H9 (cell line): ENCODE measurements around the gene PDS5B. TPM values are rescaled to one million over a fixed set of nuclear protein-coding genes. Genes with fewer than 3 reads are reported as not detected.

ENCODE experiments used
- DNase-seq: peaks from one replicate; pipeline ENCODE4 v3.0.0-alpha.2; 2017
- H2AFZ ChIP-seq: one replicate; pipeline ENCODE4 v1.6.1; 2013; ENCODE audit warnings: mild to moderate bottlenecking, low read length, control low read depth, moderate library complexity
- H2AK5ac ChIP-seq: 2 replicates; pipeline ENCODE4 v1.6.1; 2013; ENCODE audit warnings: low read length, control low read depth, mixed read lengths; ENCODE audit not compliant: insufficient read length
- H2BK120ac ChIP-seq: one replicate; pipeline ENCODE4 v1.6.1; 2013; ENCODE audit warnings: low read depth, mild to moderate bottlenecking, low read length, control low read depth, inconsistent platforms; ENCODE audit not compliant: poor library complexity, severe bottlenecking
- H2BK12ac ChIP-seq: 2 replicates; pipeline ENCODE4 v1.6.1; 2013; ENCODE audit warnings: low read length, control low read depth, mixed read lengths, low read depth; ENCODE audit not compliant: insufficient read length
- H2BK15ac ChIP-seq: 2 replicates; pipeline ENCODE4 v1.6.1; 2013; ENCODE audit warnings: low read depth, low read length, control low read depth
- H2BK20ac ChIP-seq: one replicate; pipeline ENCODE4 v1.6.1; 2013; ENCODE audit warnings: low read depth, mild to moderate bottlenecking, low read length, control low read depth, inconsistent platforms; ENCODE audit not compliant: poor library complexity, severe bottlenecking
- H2BK5ac ChIP-seq: 2 replicates; pipeline ENCODE4 v1.6.1; 2013; ENCODE audit warnings: low read length, control low read depth, mixed read lengths; ENCODE audit not compliant: insufficient read length
- H3K14ac ChIP-seq: 2 replicates; pipeline ENCODE4 v1.6.1; 2013; ENCODE audit warnings: low read length, control low read depth; ENCODE audit not compliant: insufficient read depth
- H3K18ac ChIP-seq: 2 replicates; pipeline ENCODE4 v1.6.1; 2013; ENCODE audit warnings: low read depth, mild to moderate bottlenecking, mixed read lengths, low read length, control low read depth; ENCODE audit not compliant: insufficient read length
- H3K23ac ChIP-seq: 2 replicates; pipeline ENCODE4 v1.6.1; 2013; ENCODE audit warnings: low read length, control low read depth, mixed read lengths, low read depth; ENCODE audit not compliant: insufficient read length
- H3K23me2 ChIP-seq: 2 replicates; pipeline ENCODE4 v1.6.1; 2013; ENCODE audit warnings: low read depth, mild to moderate bottlenecking, mixed read lengths, low read length, control low read depth; ENCODE audit not compliant: insufficient read length, poor library complexity, severe bottlenecking
- H3K27ac ChIP-seq: 2 replicates; pipeline ENCODE4 v1.5.1; 2013; ENCODE audit warnings: low read length, control low read depth, mixed read lengths, low read depth; ENCODE audit not compliant: insufficient read length
- H3K27me3 ChIP-seq: 2 replicates; pipeline ENCODE4 v1.6.1; 2013; ENCODE audit warnings: low read length, control low read depth, inconsistent platforms; ENCODE audit not compliant: insufficient read depth
- H3K4ac ChIP-seq: 2 replicates; pipeline ENCODE4 v1.6.1; 2013; ENCODE audit warnings: low read depth, mild to moderate bottlenecking, control low read depth, inconsistent platforms, low read length, moderate library complexity
- H3K4me1 ChIP-seq: 2 replicates; pipeline ENCODE4 v1.6.1; 2013; ENCODE audit warnings: low read length, control low read depth, inconsistent platforms; ENCODE audit not compliant: insufficient read depth
- H3K4me2 ChIP-seq: 2 replicates; pipeline ENCODE4 v1.6.1; 2013; ENCODE audit warnings: low read length, control low read depth, mixed read lengths; ENCODE audit not compliant: insufficient read length, insufficient read depth
- H3K56ac ChIP-seq: 2 replicates; pipeline ENCODE4 v1.6.1; 2013; ENCODE audit warnings: low read depth, mild to moderate bottlenecking, mixed read lengths, low read length, control low read depth; ENCODE audit not compliant: insufficient read length
- H3K79me1 ChIP-seq: 2 replicates; pipeline ENCODE4 v1.6.1; 2013; ENCODE audit warnings: low read depth, mild to moderate bottlenecking, moderate library complexity, low read length, control low read depth, inconsistent platforms; ENCODE audit not compliant: insufficient read depth, poor library complexity, severe bottlenecking
- H3K79me2 ChIP-seq: 2 replicates; pipeline ENCODE4 v1.6.1; 2013; ENCODE audit warnings: low read length, control low read depth, inconsistent platforms; ENCODE audit not compliant: insufficient read depth
- H3K9ac ChIP-seq: 2 replicates; pipeline ENCODE4 v1.6.1; 2013; ENCODE audit warnings: low read length, control low read depth, mixed read lengths; ENCODE audit not compliant: insufficient read length; ENCODE audit errors: extremely low read depth
- H3K9me3 ChIP-seq: one replicate; pipeline ENCODE4 v1.6.1; 2013; ENCODE audit warnings: low read depth, low read length, inconsistent platforms; ENCODE audit not compliant: control insufficient read depth
- H3T11ph ChIP-seq: one replicate; pipeline ENCODE4 v1.6.1; 2013; ENCODE audit warnings: mild to moderate bottlenecking, low read length, control low read depth, inconsistent platforms
- H4K20me1 ChIP-seq: one replicate; pipeline ENCODE4 v1.6.1; 2013; ENCODE audit not compliant: control insufficient read depth, insufficient read length, insufficient read depth
- H4K5ac ChIP-seq: 2 replicates; pipeline ENCODE4 v1.6.1; 2013; ENCODE audit warnings: low read depth, mild to moderate bottlenecking, mixed read lengths, low read length, control low read depth; ENCODE audit not compliant: insufficient read length
- H4K8ac ChIP-seq: replicated peaks from 2 replicates; pipeline ENCODE4 v1.6.1; 2013; ENCODE audit warnings: low read length, control low read depth, mixed read lengths, low read depth; ENCODE audit not compliant: insufficient read length
- H4K91ac ChIP-seq: 2 replicates; pipeline ENCODE4 v1.6.1; 2013; ENCODE audit warnings: low read depth, mild to moderate bottlenecking, moderate library complexity, mixed read lengths, low read length, control low read depth; ENCODE audit not compliant: insufficient read length
- H3K27ac Mint-ChIP-seq, 3 experiments: 2 replicates in 2 of 3; 3 replicates in 1 of 3; pipeline ENCODE4 v1.8.0; 2020 to 2021; ENCODE audit warnings: mixed read lengths in 3 of 3, mild to moderate bottlenecking in 1 of 3, moderate library complexity in 1 of 3
- H3K27me3 Mint-ChIP-seq: 2 replicates; pipeline ENCODE4 v1.8.0; 2021; ENCODE audit warnings: low read depth, mild to moderate bottlenecking, moderate library complexity, mixed read lengths
- H3K36me3 Mint-ChIP-seq, 3 experiments: 2 replicates in 2 of 3; 3 replicates in 1 of 3; pipeline ENCODE4 v1.8.0; 2020 to 2021; ENCODE audit warnings: low read depth in 3 of 3, mixed read lengths in 3 of 3; ENCODE audit not compliant: insufficient read depth in 1 of 3
- H3K4me1 Mint-ChIP-seq, 2 experiments: 2 replicates each; pipeline ENCODE4 v1.8.0; 2020; ENCODE audit warnings: mixed read lengths in 2 of 2
- H3K4me3 Mint-ChIP-seq, 2 experiments: 2 replicates in 1 of 2; 3 replicates in 1 of 2; pipeline ENCODE4 v1.8.0; 2020 to 2021; ENCODE audit warnings: mild to moderate bottlenecking in 2 of 2, mixed read lengths in 2 of 2, moderate library complexity in 1 of 2
- H3K9me3 Mint-ChIP-seq, 2 experiments: 2 replicates in 1 of 2; 3 replicates in 1 of 2; pipeline ENCODE4 v1.8.0; 2020; ENCODE audit warnings: mild to moderate bottlenecking in 2 of 2, mixed read lengths in 2 of 2, moderate library complexity in 1 of 2
- WGBS: extraction: QIAGEN DNeasy Blood & Tissue Kit; methylation state at CpG from one replicate; pipeline ENCODE4 v1.1.7; 2013; ENCODE audit warnings: missing lambda C conversion rate, low lambda C conversion rate, mixed read lengths; ENCODE audit not compliant: insufficient read length; ENCODE audit errors: extremely low coverage; 5-methylcytosine and 5-hydroxymethylcytosine counted together
- total RNA-seq: library from RNA; stranded (reverse); gene quantifications from 2 replicates; pipeline ENCODE4 v1.2.1, GENCODE V29; 2021
- TF ChIP-seq, protein P1 (sequence below): fragments of 200-600 bp; sonication (generic); conservative IDR thresholded peaks from 3 replicates; pipeline ENCODE4 v1.8.0; 2021; ENCODE audit warnings: antibody characterized with exemption, mild to moderate bottlenecking

PDS5B gene
- total RNA-seq, 1 experiment from 2014 or later: 50.0 TPM

- Histone ChIP-seq H3K14ac (no peak overlapping the region), H3K27ac (no peak overlapping the region), H2BK120ac (no peak overlapping the region), H2BK12ac (no peak overlapping the region), H4K20me1 (no peaks in the 10 kb centered on the region), H4K8ac (no peak overlapping the region), H2BK20ac (no peak overlapping the region), H3K9me3 (no peaks in the 10 kb centered on the region), H4K5ac (no peak overlapping the region), H3K4ac (no peak overlapping the region), H3K9ac (no peak overlapping the region), H3K4me2 (no peak overlapping the region), H3K23ac (no peak overlapping the region), H3K4me1 (no peaks in the 10 kb centered on the region), H4K91ac (no peak overlapping the region), H3K79me1 (no peaks in the 10 kb centered on the region), H3T11ph (no peak overlapping the region), H3K79me2 (no peaks in the 10 kb centered on the region), H3K56ac (no peak overlapping the region), H3K18ac (no peak overlapping the region), H2AK5ac (no peak overlapping the region), H3K23me2 (no peaks in the 10 kb centered on the region), H2BK5ac (no peak overlapping the region), H3K27me3 (no peaks in the 10 kb centered on the region), H2AFZ (no peak overlapping the region), H2BK15ac (no peak overlapping the region)
- no peak overlapping the region for H3K4me3 Mint-ChIP-seq
- peaks cover 5 to 20% (median 16%) of the 10 kb centered on the region in 3 experiments; a peak in 6 of 7 replicates for H3K36me3 Mint-ChIP-seq
- no peak overlapping the region for H3K27ac Mint-ChIP-seq
- H3K4me1 Mint-ChIP-seq: no peaks in the 10 kb centered on the region
- no peaks in the 10 kb centered on the region for H3K27me3 Mint-ChIP-seq
- TF ChIP-seq, protein P1, sequence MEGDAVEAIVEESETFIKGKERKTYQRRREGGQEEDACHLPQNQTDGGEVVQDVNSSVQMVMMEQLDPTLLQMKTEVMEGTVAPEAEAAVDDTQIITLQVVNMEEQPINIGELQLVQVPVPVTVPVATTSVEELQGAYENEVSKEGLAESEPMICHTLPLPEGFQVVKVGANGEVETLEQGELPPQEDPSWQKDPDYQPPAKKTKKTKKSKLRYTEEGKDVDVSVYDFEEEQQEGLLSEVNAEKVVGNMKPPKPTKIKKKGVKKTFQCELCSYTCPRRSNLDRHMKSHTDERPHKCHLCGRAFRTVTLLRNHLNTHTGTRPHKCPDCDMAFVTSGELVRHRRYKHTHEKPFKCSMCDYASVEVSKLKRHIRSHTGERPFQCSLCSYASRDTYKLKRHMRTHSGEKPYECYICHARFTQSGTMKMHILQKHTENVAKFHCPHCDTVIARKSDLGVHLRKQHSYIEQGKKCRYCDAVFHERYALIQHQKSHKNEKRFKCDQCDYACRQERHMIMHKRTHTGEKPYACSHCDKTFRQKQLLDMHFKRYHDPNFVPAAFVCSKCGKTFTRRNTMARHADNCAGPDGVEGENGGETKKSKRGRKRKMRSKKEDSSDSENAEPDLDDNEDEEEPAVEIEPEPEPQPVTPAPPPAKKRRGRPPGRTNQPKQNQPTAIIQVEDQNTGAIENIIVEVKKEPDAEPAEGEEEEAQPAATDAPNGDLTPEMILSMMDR: no peak
- no peaks in the 10 kb centered on the region for H3K9me3 Mint-ChIP-seq
- no CpG with 5 or more reads among the region's 1 CpG for WGBS
- no peak for DNase-seq
Observed at GRCh38 chr13:32754179-32754578, 167.9 kb downstream of the PDS5B start.
